Motor neuron (in vitro differentiated cells): ENCODE results near the gene SYNRG. TPM values are rescaled to one million over a fixed set of nuclear protein-coding genes. Genes with fewer than 3 reads are reported as not detected.
A peak's percentile ranks its signal among the peaks of the same experiment; 100 is the strongest.
"Not testable (repeated sequence)": the region's sequence is repeated elsewhere in the genome, so short reads cannot be mapped to it uniquely, and the experiment has no call there.

Source experiments
- ATAC-seq, 8 experiments: fragments of 200-7000 bp; cut with Tn5 transposase; replicated peaks in 6 of 8; 2 replicates each; pipeline ENCODE4 v1.8.0; 2021; ENCODE audit warnings: mild to moderate bottlenecking in 8 of 8, moderate library complexity in 8 of 8
- H3K27ac ChIP-seq, 2 donors: fragments of 250-450 bp; sonication (Bioruptor Pico); 2 replicates each; pipeline ENCODE4 v1.9.0; 2021; ENCODE audit warnings: antibody characterized with exemption in 2 of 2, mild to moderate bottlenecking in 2 of 2, moderate library complexity in 1 of 2
- H3K4me1 ChIP-seq, 2 donors: fragments of 250-450 bp; sonication (Bioruptor Pico); replicated peaks in 1 of 2; 2 replicates each; pipeline ENCODE4 v1.6.1; 2021; ENCODE audit warnings: antibody characterized with exemption in 2 of 2, mild to moderate bottlenecking in 2 of 2, moderate library complexity in 1 of 2
- H3K4me3 ChIP-seq, 5 donors: fragments of 250-450 bp; sonication (Bioruptor Pico); 2 replicates each; pipeline ENCODE4 v1.9.0; 2021; ENCODE audit warnings: antibody characterized with exemption in 5 of 5, mild to moderate bottlenecking in 5 of 5, moderate library complexity in 4 of 5
- WGBS, 10 experiments: fragments of 450-650 bp; shearing (Covaris generic); methylation state at CpG; one replicate each; pipeline ENCODE4 v1.0.0; 2022; 5-methylcytosine and 5-hydroxymethylcytosine counted together
- in situ Hi-C, 9 experiments: fragments of 400-800 bp; cut with MboI; loops; one replicate each; pipeline ENCODE4 v1.15.0; 2021; ENCODE audit warnings: low sequenced_read_pairs in 9 of 9, low pct_unique_long_range_greater_than_20kb in 2 of 9; ENCODE audit not compliant: unreplicated experiment in 9 of 9
- total RNA-seq, 8 experiments: library from RNA; unstranded; fragments of 300-600 nt; gene quantifications; 2 replicates each; pipeline versions ENCODE4 v1.2.3 to v1.2.4, GENCODE V29; 2022

The SYNRG gene
- 10 to 100 TPM; 11.6 to 48.5 (median 27.7) TPM for total RNA-seq

GRCh38 chr17:37609170-37610040 is at the start of gene SYNRG:
SYNRG (minus strand) TSS chr17:37609418; CDS start chr17:37609355, 63 bp downstream.
- in situ Hi-C loops: loop anchor here in 1 of 9 experiments (25.0 kb wide), 1 partner anchor 97 kb away; no protein-coding TSS in a partner anchor
- ATAC-seq: peak; percentile 91 to 96 (median 95)
- Histone ChIP-seq H3K27ac (peak within 1 kb of the TSS; percentile 95 to 98), H3K4me1 (peaks cover 4 to 6% of the 10 kb centered on the region in 2 donors), H3K4me3 (peak within 1 kb of the TSS; percentile 75 to 98 (median 91))
- WGBS, 10 experiments: 0 to 40% (median 8%) methylated on average over 1 to 14 of the region's 60 CpGs

GRCh38 chr17:37657202-37657601 is 48.0 kb upstream of the SYNRG start:
- 0 to 100% (median 100%) methylated on average over 1 of the region's 1 CpG; no CpG with 5 or more reads in 6 of the 10 experiments for WGBS, 10 experiments
- ATAC-seq: no peak
- H3K4me3 ChIP-seq: no peak overlapping the region
- peaks cover 12 to 17% of the 10 kb centered on the region in 2 donors for H3K4me1 ChIP-seq
- in situ Hi-C loops: loop anchor here in 1 of 9 experiments (25.0 kb wide), 1 partner anchor 155 kb away; no protein-coding TSS in a partner anchor
- no peak overlapping the region for H3K27ac ChIP-seq

GRCh38 chr17:37651849-37652248 is 42.6 kb upstream of the SYNRG start:
- no peak overlapping the region for H3K4me3 ChIP-seq
- 0 to 38% (median 22%) methylated on average over 1 to 2 of the region's 2 CpGs; no CpG with 5 or more reads in 1 of the 10 experiments for WGBS, 10 experiments
- ATAC-seq: peak in 5 of 8 experiments; percentile 68 to 96 (median 87)
- H3K27ac ChIP-seq: no peak overlapping the region
- peaks cover 11 to 15% of the 10 kb centered on the region in 2 donors for H3K4me1 ChIP-seq
- in situ Hi-C loops: loop anchor here in 1 of 9 experiments (25.0 kb wide), 1 partner anchor 160 kb away; no protein-coding TSS in a partner anchor

- Histone ChIP-seq H3K4me3 (no peak overlapping the region), H3K27ac (no peak overlapping the region), H3K4me1 (peaks cover 11 to 15% of the 10 kb centered on the region in 2 donors)
- WGBS, 10 experiments: 0 to 91% (median 34%) methylated on average over 1 to 6 of the region's 6 CpGs; no CpG with 5 or more reads in 1 of the 10 experiments
- ATAC-seq: peak in 7 of 8 experiments; percentile 31 to 74 (median 58)
- in situ Hi-C loops: loop anchor here in 1 of 9 experiments (25.0 kb wide), 1 partner anchor 162 kb away; no protein-coding TSS in a partner anchor
Measured at GRCh38 chr17:37650419-37651003, 41.3 kb upstream of the SYNRG start.

GRCh38 chr17:37648555-37648954 is 39.3 kb upstream of the SYNRG start:
- no peak overlapping the region for H3K4me3 ChIP-seq
- no peak overlapping the region for H3K27ac ChIP-seq
- no peak for ATAC-seq
- peaks cover 11 to 15% of the 10 kb centered on the region in 2 donors for H3K4me1 ChIP-seq
- WGBS, 10 experiments: 0 to 77% (median 27%) methylated on average over 2 of the region's 2 CpGs; no CpG with 5 or more reads in 1 of the 10 experiments
- in situ Hi-C loops: no loop called here

GRCh38 chr17:37647856-37648255 is 38.6 kb upstream of the SYNRG start:
- Histone ChIP-seq H3K4me3 (no peak overlapping the region), H3K4me1 (peaks cover 11 to 15% of the 10 kb centered on the region in 2 donors), H3K27ac (no peak overlapping the region)
- in situ Hi-C loops: no loop called here
- ATAC-seq: no peak
- WGBS, 10 experiments: 56 to 100% (median 80%) methylated on average over 1 of the region's 1 CpG; no CpG with 5 or more reads in 1 of the 10 experiments

GRCh38 chr17:37643869-37644268 is 34.7 kb upstream of the SYNRG start:
- Histone ChIP-seq H3K4me1 (peaks cover 7% of the 10 kb centered on the region in 2 donors), H3K27ac (no peak overlapping the region), H3K4me3 (peak overlapping the region; percentile 64 to 91 (median 80))
- 0 to 93% (median 37%) methylated on average over 1 to 3 of the region's 3 CpGs; no CpG with 5 or more reads in 2 of the 10 experiments for WGBS, 10 experiments
- in situ Hi-C loops: no loop called here
- ATAC-seq: no peak

- ATAC-seq: peak; percentile 93 to 99 (median 98)
- in situ Hi-C loops: no loop called here
- H3K27ac ChIP-seq: peak within 1 kb of the TSS; percentile 51 to 81
- H3K4me3 ChIP-seq: peak within 1 kb of the TSS; percentile 64 to 91 (median 80)
- H3K4me1 ChIP-seq: peaks cover 7% of the 10 kb centered on the region in 2 donors
- 0 to 5% (median 2%) methylated on average over 2 to 34 of the region's 43 CpGs; no CpG with 5 or more reads in 1 of the 10 experiments for WGBS, 10 experiments
Measured at GRCh38 chr17:37643118-37643766, 34.0 kb upstream of the SYNRG start, which contains the start of gene DDX52. DDX52 (minus strand) TSS chr17:37643446; CDS start chr17:37643420, 26 bp downstream.

GRCh38 chr17:37642681-37643080 is 33.5 kb upstream of the SYNRG start:
- peak in 3 of 8 experiments; percentile 37 to 47 (median 45) for ATAC-seq
- in situ Hi-C loops: no loop called here
- 0 to 3% (median 0%) methylated on average over 1 to 7 of the region's 7 CpGs; no CpG with 5 or more reads in 1 of the 10 experiments for WGBS, 10 experiments
- peak overlapping the region; percentile 64 to 91 (median 80) for H3K4me3 ChIP-seq
- peaks cover 7% of the 10 kb centered on the region in 2 donors for H3K4me1 ChIP-seq
- H3K27ac ChIP-seq: peak overlapping the region; percentile 51 to 81

- no peak overlapping the region for H3K4me3 ChIP-seq
Measured at GRCh38 chr17:37640015-37640414, 30.8 kb upstream of the SYNRG start.

GRCh38 chr17:37637956-37638355 is 28.7 kb upstream of the SYNRG start:
- H3K27ac ChIP-seq: no peak overlapping the region
- in situ Hi-C loops: no loop called here
- peaks cover 7% of the 10 kb centered on the region in 2 donors for H3K4me1 ChIP-seq
- H3K4me3 ChIP-seq: no peak overlapping the region
- ATAC-seq: no peak

More at GRCh38 chr17:37640015-37640414, 30.8 kb upstream of the SYNRG start:
- no peak overlapping the region for H3K27ac ChIP-seq
- H3K4me1 ChIP-seq: peaks cover 7% of the 10 kb centered on the region in 2 donors
- in situ Hi-C loops: no loop called here
- no peak for ATAC-seq

GRCh38 chr17:37616430-37616829 is 7.2 kb upstream of the SYNRG start:
- not testable (repeated sequence) for H3K27ac ChIP-seq, H3K4me3 ChIP-seq, H3K4me1 ChIP-seq, ATAC-seq
- WGBS, 10 experiments: 67 to 100% (median 92%) methylated on average over 1 to 6 of the region's 6 CpGs; no CpG with 5 or more reads in 5 of the 10 experiments
- in situ Hi-C loops: loop anchor here in 1 of 9 experiments (25.0 kb wide), 1 partner anchor 104 kb away; no protein-coding TSS in a partner anchor
